Parathyroid adenoma (tissue), 2 donors: ENCODE results near the gene GALNTL6.

Source experiments
- H2AFZ ChIP-seq: fragments of 300-600 bp; sonication (generic); one replicate; pipeline ENCODE4 v1.7.0; 2017; ENCODE audit warnings: antibody characterized with exemption, mild to moderate bottlenecking
- H3K27ac ChIP-seq: fragments of 300-600 bp; sonication (generic); one replicate; pipeline ENCODE4 v1.7.0; 2017
- H3K27me3 ChIP-seq: fragments of 300-600 bp; sonication (generic); one replicate; pipeline ENCODE4 v1.7.0; 2017; ENCODE audit warnings: low read length; ENCODE audit not compliant: control insufficient read depth, insufficient read depth
- H3K36me3 ChIP-seq: fragments of 300-600 bp; sonication (generic); one replicate; pipeline ENCODE4 v1.7.0; 2017; ENCODE audit warnings: low read length; ENCODE audit not compliant: control insufficient read depth, insufficient read depth
- H3K4me1 ChIP-seq: fragments of 300-600 bp; sonication (generic); one replicate; pipeline ENCODE4 v1.7.0; 2017; ENCODE audit warnings: control low read depth
- H3K4me2 ChIP-seq: fragments of 300-600 bp; sonication (generic); one replicate; pipeline ENCODE4 v1.7.0; 2017; ENCODE audit warnings: low read length
- H3K4me3 ChIP-seq: fragments of 300-600 bp; sonication (generic); one replicate; pipeline ENCODE4 v1.7.0; 2017; ENCODE audit warnings: low read depth, low read length
- H3K79me2 ChIP-seq: fragments of 300-600 bp; sonication (generic); one replicate; pipeline ENCODE4 v1.7.0; 2017; ENCODE audit warnings: control low read depth
- H3K9ac ChIP-seq: fragments of 300-600 bp; sonication (generic); one replicate; pipeline ENCODE4 v1.7.0; 2017; ENCODE audit warnings: mild to moderate bottlenecking
- H3K9me3 ChIP-seq: fragments of 300-600 bp; sonication (generic); one replicate; pipeline ENCODE4 v1.7.0; 2017; ENCODE audit warnings: low read length; ENCODE audit not compliant: control insufficient read depth
- TF ChIP-seq, protein P1 (sequence below): fragments of 300-600 bp; sonication (generic); IDR thresholded peaks from one replicate; pipeline ENCODE4 v1.7.0; 2017; ENCODE audit warnings: antibody characterized with exemption, mild to moderate bottlenecking
- donor health status: primary hyperparathyroidism.

GALNTL6 gene

GRCh38 chr4:172109466-172109865 is 296.3 kb downstream of the GALNTL6 start:
- Histone ChIP-seq H3K79me2 (no peaks in the 10 kb centered on the region), H3K9me3 (no peaks in the 10 kb centered on the region), H3K9ac (no peak overlapping the region), H3K36me3 (no peaks in the 10 kb centered on the region), H3K4me1 (no peaks in the 10 kb centered on the region), H3K27me3 (no peaks in the 10 kb centered on the region), H3K4me2 (no peak overlapping the region), H3K27ac (no peak overlapping the region), H2AFZ (no peak overlapping the region), H3K4me3 (no peak overlapping the region)
- TF ChIP-seq, protein P1, sequence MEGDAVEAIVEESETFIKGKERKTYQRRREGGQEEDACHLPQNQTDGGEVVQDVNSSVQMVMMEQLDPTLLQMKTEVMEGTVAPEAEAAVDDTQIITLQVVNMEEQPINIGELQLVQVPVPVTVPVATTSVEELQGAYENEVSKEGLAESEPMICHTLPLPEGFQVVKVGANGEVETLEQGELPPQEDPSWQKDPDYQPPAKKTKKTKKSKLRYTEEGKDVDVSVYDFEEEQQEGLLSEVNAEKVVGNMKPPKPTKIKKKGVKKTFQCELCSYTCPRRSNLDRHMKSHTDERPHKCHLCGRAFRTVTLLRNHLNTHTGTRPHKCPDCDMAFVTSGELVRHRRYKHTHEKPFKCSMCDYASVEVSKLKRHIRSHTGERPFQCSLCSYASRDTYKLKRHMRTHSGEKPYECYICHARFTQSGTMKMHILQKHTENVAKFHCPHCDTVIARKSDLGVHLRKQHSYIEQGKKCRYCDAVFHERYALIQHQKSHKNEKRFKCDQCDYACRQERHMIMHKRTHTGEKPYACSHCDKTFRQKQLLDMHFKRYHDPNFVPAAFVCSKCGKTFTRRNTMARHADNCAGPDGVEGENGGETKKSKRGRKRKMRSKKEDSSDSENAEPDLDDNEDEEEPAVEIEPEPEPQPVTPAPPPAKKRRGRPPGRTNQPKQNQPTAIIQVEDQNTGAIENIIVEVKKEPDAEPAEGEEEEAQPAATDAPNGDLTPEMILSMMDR = no peak

DNA sequence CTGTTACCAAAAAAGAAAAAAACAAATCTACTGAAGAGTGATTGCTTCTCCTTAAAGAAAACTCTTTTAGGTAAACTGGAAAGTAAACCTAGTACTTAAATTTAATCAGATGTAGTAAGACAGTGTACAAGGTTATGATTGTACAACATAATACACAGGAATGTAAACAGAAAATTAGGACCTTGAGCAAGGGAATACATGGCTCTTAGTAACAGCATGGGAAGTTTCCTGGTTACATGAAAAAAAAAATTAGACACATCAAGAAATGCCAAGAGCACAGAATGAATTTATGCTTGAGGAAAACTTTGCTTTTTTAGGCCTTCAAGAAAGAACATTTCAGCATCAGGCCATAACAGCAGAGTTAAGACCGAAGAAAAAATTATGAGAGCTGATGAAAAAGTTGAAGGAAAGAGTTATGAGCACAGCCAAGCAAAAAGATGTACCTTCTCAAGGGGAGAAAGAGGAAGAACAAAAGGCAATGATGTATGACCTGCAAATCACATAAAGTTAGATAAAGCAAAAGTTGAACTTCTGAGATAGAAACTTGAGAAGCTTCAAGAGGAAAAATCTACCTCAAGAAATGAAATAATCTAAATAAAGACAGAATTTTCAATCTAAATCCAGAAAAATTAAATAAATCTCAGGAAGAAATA is 311.6 kb downstream of the GALNTL6 start:
- no peak overlapping the region for H3K27ac ChIP-seq
- H3K4me1 ChIP-seq = no peaks in the 10 kb centered on the region
- no peaks in the 10 kb centered on the region for H3K27me3 ChIP-seq
- H3K4me3 ChIP-seq = no peak overlapping the region
- H3K4me2 ChIP-seq = no peak overlapping the region
- no peaks in the 10 kb centered on the region for H3K79me2 ChIP-seq
- no peak overlapping the region for H3K9ac ChIP-seq
- TF ChIP-seq, protein P1 = no peak
- no peak overlapping the region for H2AFZ ChIP-seq
- no peaks in the 10 kb centered on the region for H3K9me3 ChIP-seq
- H3K36me3 ChIP-seq = no peaks in the 10 kb centered on the region

GRCh38 chr4:172125443-172125842 is 312.2 kb downstream of the GALNTL6 start:
- H3K4me2 ChIP-seq = no peak overlapping the region
- H3K79me2 ChIP-seq = no peaks in the 10 kb centered on the region
- no peaks in the 10 kb centered on the region for H3K27me3 ChIP-seq
- no peak overlapping the region for H3K4me3 ChIP-seq
- TF ChIP-seq, protein P1 = no peak
- H3K27ac ChIP-seq = no peak overlapping the region
- H2AFZ ChIP-seq = no peak overlapping the region
- H3K9ac ChIP-seq = no peak overlapping the region
- H3K9me3 ChIP-seq = no peaks in the 10 kb centered on the region
- H3K4me1 ChIP-seq = no peaks in the 10 kb centered on the region
- H3K36me3 ChIP-seq = no peaks in the 10 kb centered on the region

DNA sequence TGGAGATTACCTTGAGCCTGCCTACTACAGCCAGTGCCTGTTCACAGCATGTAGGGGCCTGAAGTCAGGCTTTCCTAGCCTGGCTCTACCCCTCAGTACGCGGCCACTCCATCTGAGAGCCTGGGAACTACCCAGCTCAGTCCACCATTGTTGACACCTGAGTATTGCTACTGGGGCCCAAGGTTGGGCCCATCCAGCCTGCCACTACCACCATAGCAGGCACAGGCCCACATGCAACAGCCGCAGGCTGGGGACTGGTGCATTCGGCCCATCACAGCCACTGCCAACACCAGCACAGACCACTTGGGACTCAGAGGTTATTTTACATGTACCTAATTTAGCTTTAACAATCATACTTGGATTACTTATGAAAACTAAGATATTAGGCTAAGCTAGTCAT is 314.0 kb downstream of the GALNTL6 start:
- Histone ChIP-seq H3K4me1 (no peaks in the 10 kb centered on the region), H3K36me3 (no peaks in the 10 kb centered on the region), H3K27me3 (no peaks in the 10 kb centered on the region), H3K4me2 (no peak overlapping the region), H3K9me3 (no peaks in the 10 kb centered on the region), H3K27ac (no peak overlapping the region), H3K79me2 (no peaks in the 10 kb centered on the region), H2AFZ (no peak overlapping the region), H3K9ac (no peak overlapping the region), H3K4me3 (no peak overlapping the region)
- TF ChIP-seq, protein P1 = no peak

DNA sequence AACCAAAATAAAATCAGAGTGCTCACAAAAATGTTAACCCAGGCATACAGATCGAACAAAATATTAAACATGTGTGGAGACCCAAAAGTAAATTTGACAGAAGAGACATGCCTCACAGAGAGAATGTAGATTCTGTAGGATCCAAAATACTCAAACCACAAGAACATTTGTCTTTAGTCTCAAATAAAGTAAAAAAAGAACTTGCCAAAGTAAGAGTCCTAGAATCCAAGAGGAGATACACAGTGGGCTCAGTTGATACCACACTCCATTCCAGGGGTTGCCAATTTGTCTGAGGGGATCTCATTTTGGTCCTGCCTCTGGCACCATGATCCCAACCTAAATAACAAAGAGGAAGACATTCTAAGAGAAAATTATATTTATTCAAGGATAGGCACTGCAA is 316.4 kb downstream of the GALNTL6 start:
- H3K4me2 ChIP-seq = no peak overlapping the region
- H3K36me3 ChIP-seq = no peaks in the 10 kb centered on the region
- H3K27ac ChIP-seq = no peak overlapping the region
- H3K4me3 ChIP-seq = no peak overlapping the region
- H3K9ac ChIP-seq = no peak overlapping the region
- H3K9me3 ChIP-seq = no peaks in the 10 kb centered on the region
- no peaks in the 10 kb centered on the region for H3K79me2 ChIP-seq
- no peaks in the 10 kb centered on the region for H3K4me1 ChIP-seq
- TF ChIP-seq, protein P1 = no peak
- no peaks in the 10 kb centered on the region for H3K27me3 ChIP-seq
- H2AFZ ChIP-seq = no peak overlapping the region
